RWPE2 (cell line): ENCODE results near the gene GRAP2.

Experiments
- ATAC-seq: fragments of 200-7000 bp; cut with Tn5 transposase; 3 replicates; pipeline ENCODE4 v1.9.1; 2021; ENCODE audit warnings: low read depth
- DNase-seq: peaks from one replicate; pipeline ENCODE4 v3.0.0-alpha.2; 2020; ENCODE audit warnings: low spot score
- H3K27ac ChIP-seq: fragments of 450-650 bp; 2 replicates; pipeline ENCODE4 v1.5.1; 2017; ENCODE audit warnings: mild to moderate bottlenecking; ENCODE audit not compliant: poor library complexity, severe bottlenecking
- H3K27me3 ChIP-seq: fragments of 250-450 bp; sonication (Bioruptor Pico); 2 replicates; pipeline ENCODE4 v1.5.1; 2021; ENCODE audit warnings: mild to moderate bottlenecking, moderate library complexity; ENCODE audit not compliant: insufficient read depth, poor library complexity, severe bottlenecking
- H3K36me3 ChIP-seq: fragments of 250-450 bp; sonication (Bioruptor Pico); 2 replicates; pipeline ENCODE4 v1.5.1; 2020; ENCODE audit warnings: low read depth, mild to moderate bottlenecking, moderate library complexity
- H3K4me1 ChIP-seq: fragments of 250-450 bp; sonication (Bioruptor Pico); 2 replicates; pipeline ENCODE4 v1.5.1; 2021; ENCODE audit warnings: mild to moderate bottlenecking, moderate library complexity; ENCODE audit not compliant: insufficient read depth, poor library complexity, severe bottlenecking
- H3K4me3 ChIP-seq: fragments of 250-450 bp; sonication (Bioruptor Pico); 2 replicates; pipeline ENCODE4 v1.5.1; 2021; ENCODE audit warnings: mild to moderate bottlenecking, moderate library complexity; ENCODE audit not compliant: severe bottlenecking
- H3K9me3 ChIP-seq: fragments of 250-450 bp; sonication (Bioruptor Pico); 2 replicates; pipeline ENCODE4 v1.5.1; 2021; ENCODE audit warnings: mild to moderate bottlenecking, moderate library complexity; ENCODE audit not compliant: severe bottlenecking
- TF ChIP-seq, protein P1 (sequence below): fragments of 450-650 bp; IDR thresholded peaks from one replicate; pipeline ENCODE4 v1.5.1; 2017; ENCODE audit warnings: mild to moderate bottlenecking, moderate library complexity; ENCODE audit not compliant: poor library complexity, severe bottlenecking

Gene GRAP2

DNA sequence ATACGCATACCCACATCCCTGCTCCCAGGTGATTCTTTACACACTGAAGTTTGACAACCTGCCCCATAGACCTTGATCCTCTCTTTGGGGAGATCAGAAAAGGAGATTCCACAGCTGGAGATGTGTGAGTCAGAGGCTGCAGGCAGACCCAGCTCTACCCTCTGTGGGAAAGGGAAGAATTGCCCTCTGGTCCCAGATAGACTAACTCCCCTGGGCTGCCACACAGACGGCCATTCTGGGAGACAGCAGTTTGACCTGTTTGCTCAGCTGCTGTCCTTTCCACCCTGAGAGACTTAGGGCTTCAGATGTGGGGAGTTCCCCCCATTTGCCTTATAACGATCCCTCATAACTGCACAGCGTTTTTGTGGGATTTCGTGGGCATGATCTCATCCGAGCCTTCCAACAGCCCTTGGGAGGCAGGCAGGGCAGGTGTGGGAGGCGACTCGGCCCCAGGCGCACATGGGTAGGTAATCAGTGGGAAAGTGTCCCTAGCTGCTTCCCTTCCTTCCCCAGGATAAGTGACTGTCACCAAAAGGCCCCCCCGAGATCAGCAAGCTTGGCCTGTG lies 107.9 kb downstream of the GRAP2 start:
- peaks cover 31% of the 10 kb centered on the region for H3K4me1 ChIP-seq
- ATAC-seq, result peak; percentile 57; the same call in 1 of the 3 replicates
- no peaks in the 10 kb centered on the region for H3K27me3 ChIP-seq
- no peak overlapping the region for H3K27ac ChIP-seq
- TF ChIP-seq, protein P1, sequence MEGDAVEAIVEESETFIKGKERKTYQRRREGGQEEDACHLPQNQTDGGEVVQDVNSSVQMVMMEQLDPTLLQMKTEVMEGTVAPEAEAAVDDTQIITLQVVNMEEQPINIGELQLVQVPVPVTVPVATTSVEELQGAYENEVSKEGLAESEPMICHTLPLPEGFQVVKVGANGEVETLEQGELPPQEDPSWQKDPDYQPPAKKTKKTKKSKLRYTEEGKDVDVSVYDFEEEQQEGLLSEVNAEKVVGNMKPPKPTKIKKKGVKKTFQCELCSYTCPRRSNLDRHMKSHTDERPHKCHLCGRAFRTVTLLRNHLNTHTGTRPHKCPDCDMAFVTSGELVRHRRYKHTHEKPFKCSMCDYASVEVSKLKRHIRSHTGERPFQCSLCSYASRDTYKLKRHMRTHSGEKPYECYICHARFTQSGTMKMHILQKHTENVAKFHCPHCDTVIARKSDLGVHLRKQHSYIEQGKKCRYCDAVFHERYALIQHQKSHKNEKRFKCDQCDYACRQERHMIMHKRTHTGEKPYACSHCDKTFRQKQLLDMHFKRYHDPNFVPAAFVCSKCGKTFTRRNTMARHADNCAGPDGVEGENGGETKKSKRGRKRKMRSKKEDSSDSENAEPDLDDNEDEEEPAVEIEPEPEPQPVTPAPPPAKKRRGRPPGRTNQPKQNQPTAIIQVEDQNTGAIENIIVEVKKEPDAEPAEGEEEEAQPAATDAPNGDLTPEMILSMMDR, result no peak
- no peak for DNase-seq
- no peaks in the 10 kb centered on the region for H3K9me3 ChIP-seq
- no peak overlapping the region for H3K4me3 ChIP-seq
- no peaks in the 10 kb centered on the region for H3K36me3 ChIP-seq

DNA sequence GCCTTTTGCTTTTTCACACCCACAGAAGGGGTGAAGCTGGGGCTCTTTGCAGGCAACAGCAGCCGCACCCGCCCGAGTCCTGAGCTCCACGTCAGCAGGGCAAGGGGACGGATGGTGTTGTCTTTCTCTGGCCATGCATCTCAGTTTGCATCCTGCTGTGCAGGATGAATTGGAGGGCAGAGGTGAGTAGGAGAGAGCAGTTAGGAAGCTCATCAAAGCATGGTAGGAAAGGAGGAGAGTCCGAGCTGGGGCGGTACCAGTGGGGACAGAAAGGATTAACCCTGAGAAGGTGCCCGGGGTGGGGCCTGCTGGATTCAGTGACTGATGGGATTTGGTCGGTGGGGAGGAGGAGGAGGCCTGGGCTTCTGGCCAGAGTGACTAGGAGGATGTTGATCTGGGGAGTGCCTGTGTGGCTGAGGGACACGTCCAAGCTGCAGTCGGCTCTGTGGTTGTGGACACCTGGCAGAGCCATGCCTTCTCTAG lies 108.4 kb downstream of the GRAP2 start:
- H3K4me1 ChIP-seq, result peaks cover 35% of the 10 kb centered on the region
- no peak overlapping the region for H3K4me3 ChIP-seq
- H3K27me3 ChIP-seq, result no peaks in the 10 kb centered on the region
- H3K36me3 ChIP-seq, result no peaks in the 10 kb centered on the region
- DNase-seq, result no peak
- TF ChIP-seq, protein P1, result no peak
- H3K9me3 ChIP-seq, result no peaks in the 10 kb centered on the region
- no peak overlapping the region for H3K27ac ChIP-seq
- peak; percentile 26; the same call in 1 of the 3 replicates for ATAC-seq

DNA sequence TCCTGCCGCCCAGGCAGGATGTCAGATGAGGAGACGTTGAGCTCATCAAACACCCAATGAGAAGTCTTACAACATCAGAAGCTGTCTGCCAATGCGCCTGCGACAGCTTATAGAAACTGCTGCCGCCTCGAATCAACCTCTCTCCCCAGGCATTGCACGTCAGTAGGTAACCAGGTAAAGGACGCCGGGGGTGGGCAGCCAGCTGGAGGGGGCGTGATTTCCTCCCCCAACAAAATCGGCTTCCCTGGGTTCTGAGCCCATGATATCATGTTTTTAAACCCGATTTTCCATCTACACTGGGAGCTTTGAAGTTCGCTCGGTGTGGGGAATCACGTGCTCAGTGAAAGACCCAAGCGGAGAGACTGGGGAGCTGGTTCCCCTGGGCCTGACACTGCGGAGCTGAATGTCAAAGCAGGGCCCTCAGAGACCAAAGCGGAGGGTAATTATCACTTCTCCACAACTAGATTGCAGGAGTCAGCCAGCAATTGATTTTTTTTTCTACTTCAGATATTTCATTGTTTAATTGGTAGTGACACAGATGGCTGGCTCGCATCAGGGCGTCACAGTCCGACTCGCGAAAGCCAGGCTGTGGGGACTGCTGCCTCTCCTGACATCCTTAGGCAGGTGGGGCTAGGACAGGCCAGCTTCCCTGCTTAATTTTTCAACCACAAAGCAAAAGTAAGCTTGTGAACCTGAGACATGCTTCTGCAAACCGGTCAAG lies 109.2 kb downstream of the GRAP2 start:
- Histone ChIP-seq H3K36me3 (no peaks in the 10 kb centered on the region), H3K4me1 (peaks cover 37% of the 10 kb centered on the region), H3K9me3 (no peaks in the 10 kb centered on the region), H3K4me3 (no peak overlapping the region), H3K27me3 (no peaks in the 10 kb centered on the region), H3K27ac (no peak overlapping the region)
- no peak for DNase-seq
- TF ChIP-seq, protein P1, result no peak
- no peak for ATAC-seq

DNA sequence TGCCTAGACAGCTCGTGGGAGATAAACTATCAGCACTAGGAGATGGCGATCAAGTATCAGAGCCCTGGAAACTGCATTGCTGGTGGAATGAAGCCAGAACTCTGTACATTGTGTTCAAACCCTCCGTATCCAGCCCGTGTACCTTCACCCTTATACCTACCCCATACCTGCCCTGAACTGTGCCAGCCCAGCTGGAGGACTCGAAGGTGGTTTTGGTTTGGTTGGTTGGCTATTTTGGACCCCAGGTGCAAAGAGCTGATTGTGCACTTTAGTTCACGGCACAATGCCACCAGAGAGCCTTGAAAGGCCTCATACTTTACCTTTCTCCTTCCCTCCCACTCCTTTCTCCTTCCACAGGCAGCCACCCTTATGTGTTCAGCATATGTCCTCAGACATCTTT lies 109.9 kb downstream of the GRAP2 start:
- TF ChIP-seq, protein P1, result no peak
- H3K9me3 ChIP-seq, result no peaks in the 10 kb centered on the region
- no peak overlapping the region for H3K27ac ChIP-seq
- ATAC-seq (no peak), DNase-seq (no peak)
- no peak overlapping the region for H3K4me3 ChIP-seq
- peaks cover 37% of the 10 kb centered on the region for H3K4me1 ChIP-seq
- H3K36me3 ChIP-seq, result no peaks in the 10 kb centered on the region
- no peaks in the 10 kb centered on the region for H3K27me3 ChIP-seq
